BJ (cell line): ENCODE measurements around the gene TMEM229B. TPM values are rescaled to one million over a fixed set of nuclear protein-coding genes. Genes with fewer than 3 reads are reported as not detected.

Experiments used
- CTCF ChIA-PET: fragments of 350-600 bp; formaldehyde crosslinking; extraction: SDS; loops from one replicate; lab custom pipeline; 2021; ENCODE audit warnings: antibody characterized with exemption, inconsistent platforms; lab: Yijun Ruan, JAX
- POLR2A ChIA-PET: fragments of 300-600 bp; sonication (Branson Sonifier 250); formaldehyde crosslinking; extraction: SDS; loops from one replicate; lab custom pipeline; 2021; ENCODE audit warnings: antibody characterized with exemption; lab: Charles Lee
- DNase-seq: peaks from one replicate; pipeline ENCODE4 v3.0.0-alpha.2; 2011; ENCODE audit warnings: low read depth
- H3K27me3 ChIP-seq: 2 replicates; pipeline ENCODE4 v1.6.0; 2011; ENCODE audit warnings: low read length; ENCODE audit not compliant: control insufficient read depth, insufficient read depth
- H3K36me3 ChIP-seq: 2 replicates; pipeline ENCODE4 v1.5.1; 2011; ENCODE audit warnings: low read length; ENCODE audit not compliant: control insufficient read depth, insufficient read depth
- H3K4me3 ChIP-seq: 2 replicates; pipeline ENCODE4 v1.5.1; 2011; ENCODE audit warnings: low read depth, mild to moderate bottlenecking, control low read depth, low read length
- polyA plus RNA-seq: library from polyadenylated mRNA; depleted of rRNA; stranded (reverse); fragments of >200 nt; gene quantifications from 2 replicates; pipeline ENCODE4 v1.2.3, GENCODE V29; 2011
- TF ChIP-seq, protein P1 (sequence below): IDR thresholded peaks from 2 replicates; pipeline ENCODE4 v1.5.1; 2011; ENCODE audit warnings: low read depth, mild to moderate bottlenecking, control low read depth, inconsistent platforms, low read length, moderate library complexity; ENCODE audit not compliant: insufficient read depth

TMEM229B gene
- polyA plus RNA-seq, 1 experiment, result 0.25 TPM

DNA sequence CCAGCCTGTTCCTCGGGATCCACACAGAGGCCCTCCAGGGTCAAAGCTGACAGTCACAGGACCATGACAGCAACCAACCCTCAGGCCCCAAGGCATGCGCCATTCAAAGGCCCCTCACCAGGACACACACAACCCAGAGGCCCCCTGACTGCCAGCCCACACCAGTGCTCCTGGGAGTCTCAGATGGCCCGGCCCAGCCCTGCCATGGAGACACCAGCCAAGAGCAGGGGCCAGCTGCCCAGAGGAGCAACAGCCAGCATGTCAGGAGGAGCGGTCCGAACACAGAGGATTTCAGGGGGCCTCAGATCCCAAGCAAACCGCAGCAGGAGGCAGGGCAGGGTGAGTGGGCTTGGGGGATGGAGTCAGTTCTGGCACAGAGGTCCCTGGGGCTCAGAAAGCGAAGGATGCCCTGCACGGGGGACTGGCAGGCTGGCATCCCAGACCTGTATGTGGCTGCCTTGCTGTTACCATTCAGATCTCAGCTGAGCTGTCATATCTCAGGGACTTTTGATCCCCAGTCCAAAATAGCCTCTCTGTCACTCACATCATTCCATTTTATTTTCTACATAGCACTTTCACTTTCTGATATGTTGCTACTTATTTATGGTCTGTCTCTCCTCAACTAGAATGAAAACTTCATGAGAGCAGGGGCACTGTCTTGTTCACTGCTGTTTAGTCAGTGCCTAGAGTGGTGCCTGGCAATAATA is 4.8 kb downstream of the TMEM229B start:
- no peak for DNase-seq
- Histone ChIP-seq H3K4me3 (no peak overlapping the region), H3K36me3 (no peaks in the 10 kb centered on the region), H3K27me3 (peaks cover 8% of the 10 kb centered on the region)
- ChIA-PET CTCF (interaction anchor here (1.3 kb wide), 1 partner anchor 9 kb away, joined by 3 read pairs; no protein-coding TSS in a partner anchor), POLR2A (no interaction called here)
- TF ChIP-seq, protein P1, sequence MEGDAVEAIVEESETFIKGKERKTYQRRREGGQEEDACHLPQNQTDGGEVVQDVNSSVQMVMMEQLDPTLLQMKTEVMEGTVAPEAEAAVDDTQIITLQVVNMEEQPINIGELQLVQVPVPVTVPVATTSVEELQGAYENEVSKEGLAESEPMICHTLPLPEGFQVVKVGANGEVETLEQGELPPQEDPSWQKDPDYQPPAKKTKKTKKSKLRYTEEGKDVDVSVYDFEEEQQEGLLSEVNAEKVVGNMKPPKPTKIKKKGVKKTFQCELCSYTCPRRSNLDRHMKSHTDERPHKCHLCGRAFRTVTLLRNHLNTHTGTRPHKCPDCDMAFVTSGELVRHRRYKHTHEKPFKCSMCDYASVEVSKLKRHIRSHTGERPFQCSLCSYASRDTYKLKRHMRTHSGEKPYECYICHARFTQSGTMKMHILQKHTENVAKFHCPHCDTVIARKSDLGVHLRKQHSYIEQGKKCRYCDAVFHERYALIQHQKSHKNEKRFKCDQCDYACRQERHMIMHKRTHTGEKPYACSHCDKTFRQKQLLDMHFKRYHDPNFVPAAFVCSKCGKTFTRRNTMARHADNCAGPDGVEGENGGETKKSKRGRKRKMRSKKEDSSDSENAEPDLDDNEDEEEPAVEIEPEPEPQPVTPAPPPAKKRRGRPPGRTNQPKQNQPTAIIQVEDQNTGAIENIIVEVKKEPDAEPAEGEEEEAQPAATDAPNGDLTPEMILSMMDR, result no peak

DNA sequence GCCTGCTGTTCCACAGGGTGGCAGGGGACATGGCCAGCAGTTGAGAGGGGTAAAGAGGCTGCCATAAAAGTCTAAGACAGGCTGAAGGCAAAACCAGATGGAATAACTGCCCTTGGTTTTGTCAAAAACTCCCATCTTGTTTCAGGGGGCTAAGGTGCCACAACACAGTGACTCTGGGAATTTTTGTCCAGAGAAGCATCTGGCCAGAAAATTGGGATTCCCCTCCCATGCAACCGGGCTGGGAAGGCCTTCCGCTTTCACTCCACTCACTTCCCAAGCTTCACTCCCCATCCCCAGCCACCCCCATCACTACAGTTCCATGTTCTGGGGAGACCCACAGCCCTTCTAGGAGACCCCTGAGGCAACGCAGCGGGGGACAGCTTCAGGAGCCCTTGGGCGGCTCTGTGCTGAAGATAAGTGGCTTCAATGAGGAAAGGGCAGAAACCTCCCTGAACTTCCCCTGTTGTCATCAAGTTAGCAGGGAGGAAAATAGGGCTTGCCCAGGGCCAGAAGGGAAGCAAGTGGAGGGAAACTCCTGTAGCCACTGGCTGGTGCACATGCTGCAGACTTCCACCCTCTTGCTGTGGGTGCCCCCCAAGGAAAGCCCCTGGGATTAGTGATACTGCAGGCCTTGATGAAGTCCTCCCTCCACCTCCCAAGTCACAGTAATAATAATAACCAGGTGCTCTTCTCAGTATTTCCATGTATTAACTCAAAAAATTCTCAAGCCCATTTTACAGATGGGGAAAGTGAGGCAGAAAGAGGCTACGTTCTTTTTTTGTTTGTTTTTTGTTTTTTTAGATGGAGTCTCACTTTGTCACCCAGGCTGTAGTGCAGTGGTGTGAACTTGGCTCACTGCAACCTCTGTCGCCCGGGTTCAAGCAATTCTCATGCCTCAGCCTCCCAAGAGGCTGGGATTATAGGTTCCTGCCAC is 6.0 kb downstream of the TMEM229B start:
- H3K27me3 ChIP-seq, result peaks cover 7% of the 10 kb centered on the region
- H3K4me3 ChIP-seq, result no peak overlapping the region
- TF ChIP-seq, protein P1, result no peak
- POLR2A ChIA-PET, result interaction anchor here (0.7 kb wide), 1 partner anchor 72 kb away, joined by 3 read pairs; no protein-coding TSS in a partner anchor
- no peak for DNase-seq
- no peaks in the 10 kb centered on the region for H3K36me3 ChIP-seq
- CTCF ChIA-PET, result no interaction called here

DNA sequence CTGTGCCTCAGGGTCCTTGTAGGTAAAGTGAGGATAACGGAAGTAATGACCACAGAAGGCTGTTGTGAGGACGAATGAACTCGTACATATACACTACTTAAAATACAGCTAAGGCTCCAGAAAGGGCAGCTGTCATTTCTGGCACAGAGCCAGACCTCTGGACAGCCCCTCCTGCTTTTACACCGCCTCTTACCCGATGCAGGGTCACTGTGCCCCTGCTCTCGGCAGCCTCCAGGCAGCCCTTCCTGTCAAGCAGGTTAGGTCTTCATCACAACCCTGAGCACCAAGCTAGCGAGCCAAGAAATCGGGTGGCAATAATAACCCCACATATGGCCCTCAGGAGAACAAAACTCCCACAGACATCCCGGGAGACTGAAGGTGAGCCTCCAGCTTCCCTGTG is 8.5 kb downstream of the TMEM229B start:
- DNase-seq, result no peak
- TF ChIP-seq, protein P1, result no peak
- Histone ChIP-seq H3K36me3 (no peaks in the 10 kb centered on the region), H3K4me3 (no peak overlapping the region), H3K27me3 (peaks cover 7% of the 10 kb centered on the region)
- ChIA-PET CTCF (interaction anchor here (1.7 kb wide), 1 partner anchor 11 kb away, joined by 4 read pairs; no protein-coding TSS in a partner anchor), POLR2A (no interaction called here)

DNA sequence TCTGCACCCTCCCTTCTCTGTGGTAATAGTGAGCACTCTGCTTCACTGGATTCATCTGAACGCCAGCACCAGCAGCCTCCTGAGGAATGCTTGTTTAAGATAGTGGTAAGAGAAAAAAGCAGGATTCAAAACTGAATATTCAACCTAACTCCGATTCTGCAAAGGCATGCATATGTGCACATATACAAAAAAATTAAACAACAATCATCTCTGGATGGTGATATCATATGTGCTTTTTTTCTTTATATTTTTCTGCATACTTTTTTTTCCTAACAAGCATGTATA is 9.8 kb downstream of the TMEM229B start:
- DNase-seq, result no peak
- CTCF ChIA-PET, result interaction anchor here (0.8 kb wide), 1 partner anchor 10 kb away, joined by 3 read pairs; no protein-coding TSS in a partner anchor
- no peak overlapping the region for H3K4me3 ChIP-seq
- no peaks in the 10 kb centered on the region for H3K36me3 ChIP-seq
- peaks cover 7% of the 10 kb centered on the region for H3K27me3 ChIP-seq
- TF ChIP-seq, protein P1, result no peak
- POLR2A ChIA-PET, result no interaction called here
